Gastroesophageal sphincter (tissue), 4 donors: ENCODE data around the gene BRCC3. TPM values are rescaled to one million over a fixed set of nuclear protein-coding genes. Genes with fewer than 3 reads are reported as not detected.

Experiments
- ATAC-seq: fragments of 150-250 bp; one replicate; pipeline ENCODE4 v1.9.1; 2016; ENCODE audit warnings: mild to moderate bottlenecking, moderate library complexity
- H3K27ac ChIP-seq, 4 donors: fragments of 200-600 bp; sonication (generic) in 3 of 4; 1 replicate in 3 of 4; 2 replicates in 1 of 4; pipeline ENCODE4 v1.5.1; 2016 to 2019
- H3K27me3 ChIP-seq: fragments of 200-600 bp; sonication (generic); one replicate; pipeline ENCODE4 v1.5.1; 2019
- H3K36me3 ChIP-seq, 2 donors: fragments of 200-600 bp; sonication (generic); one replicate each; pipeline ENCODE4 v1.5.1; 2019; ENCODE audit warnings: control low read depth in 1 of 2
- H3K4me1 ChIP-seq, 3 donors: fragments of 200-600 bp; sonication (generic); 1 replicate in 2 of 3; 2 replicates in 1 of 3; pipeline ENCODE4 v1.5.1; 2016 to 2019; ENCODE audit warnings: control low read depth in 2 of 3
- H3K4me3 ChIP-seq, 2 donors: fragments of 200-600 bp; sonication (generic); one replicate each; pipeline ENCODE4 v1.5.1; 2019; ENCODE audit warnings: mild to moderate bottlenecking in 1 of 2, moderate library complexity in 1 of 2
- H3K9me3 ChIP-seq, 3 donors: fragments of 200-600 bp; sonication (generic); one replicate each; pipeline ENCODE4 v1.5.1; 2017 to 2019; ENCODE audit warnings: control low read depth in 2 of 3
- EP300 ChIP-seq: sonication (generic); formaldehyde crosslinking; IDR thresholded peaks from one replicate; pipeline ENCODE4 v1.6.1; 2017; ENCODE audit warnings: antibody characterized with exemption, mild to moderate bottlenecking
- POLR2A ChIP-seq, 2 donors: fragments of 450-650 bp; IDR thresholded peaks; one replicate each; pipeline ENCODE4 v1.6.1; 2017; ENCODE audit warnings: antibody characterized with exemption in 2 of 2, mild to moderate bottlenecking in 2 of 2, moderate library complexity in 1 of 2
- POLR2AphosphoS5 ChIP-seq: sonication (generic); formaldehyde crosslinking; IDR thresholded peaks from one replicate; pipeline ENCODE4 v1.6.1; 2017; ENCODE audit warnings: antibody characterized with exemption
- WGBS, 2 donors: methylation state at CpG; one replicate each; pipeline ENCODE4 v1.1.5; 2018; ENCODE audit warnings: low coverage in 1 of 2; 5-methylcytosine and 5-hydroxymethylcytosine counted together
- total RNA-seq, 4 donors: library from RNA; depleted of rRNA; stranded (reverse); fragments of >200 nt; gene quantifications; one replicate each; pipeline ENCODE4 v1.1.0, GENCODE V29; 2016
- TF ChIP-seq, protein P1 (sequence below), 4 experiments: fragments of 200-600 bp in 2 of 4; fragments of 450-650 bp in 2 of 4; sonication (generic) in 1 of 4; IDR thresholded peaks; one replicate each; pipeline ENCODE4 v1.5.1; 2017 to 2019; ENCODE audit warnings: antibody characterized with exemption in 4 of 4, mild to moderate bottlenecking in 2 of 4, moderate library complexity in 2 of 4

The BRCC3 gene
- total RNA-seq, 4 donors from 2014 or later = 12.3 to 18.6 (median 15.0) TPM

DNA sequence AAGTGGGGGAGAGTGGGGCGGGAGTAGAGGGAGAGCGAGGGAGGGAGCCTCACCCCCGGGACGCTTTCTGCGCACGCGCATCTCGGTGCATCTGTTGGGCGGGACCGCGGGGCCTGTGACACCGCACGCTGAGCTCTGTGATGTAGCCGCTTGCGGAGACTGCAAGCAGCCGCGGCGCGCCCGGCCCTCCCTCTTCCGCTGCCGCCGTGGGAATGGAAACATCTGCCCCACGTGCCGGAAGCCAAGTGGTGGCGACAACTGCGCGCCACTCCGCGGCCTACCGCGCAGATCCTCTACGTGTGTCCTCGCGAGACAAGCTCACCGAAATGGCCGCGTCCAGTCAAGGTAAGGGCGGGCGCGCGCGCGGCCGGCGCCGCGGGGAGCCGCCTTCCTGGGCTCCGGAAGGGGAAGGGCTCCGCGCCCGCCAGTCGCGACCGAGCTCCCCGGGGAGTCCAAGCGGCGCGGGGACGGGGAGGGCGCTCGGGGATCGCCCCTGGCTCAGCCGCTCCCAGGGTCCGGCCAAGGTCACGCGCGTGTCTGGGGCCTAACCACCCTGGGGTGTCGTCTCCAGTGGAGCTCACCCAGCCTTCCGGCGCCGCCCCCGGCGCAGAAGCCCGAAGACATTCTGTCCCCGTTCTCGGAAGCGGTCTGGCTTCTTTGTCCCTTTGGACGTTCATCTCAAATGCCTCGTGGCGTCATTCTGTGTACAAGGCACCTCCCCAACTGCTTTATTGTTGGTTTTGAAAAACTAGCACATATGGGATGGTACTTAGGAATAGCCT is 44.4 kb upstream of the BRCC3 start, which contains the start of gene FUNDC2:
Gene FUNDC2 (plus strand): TSS at position 118 of the 782 bp plus-strand sequence. CDS start 95 bp downstream, at position 213.
- H3K27ac ChIP-seq = peak within 1 kb of the TSS; percentile 79 to 98 (median 96)
- ATAC-seq = peak; percentile 92
- no peaks in the 10 kb centered on the region for H3K36me3 ChIP-seq
- peak within 1 kb of the TSS; percentile 37 to 69 for H3K4me3 ChIP-seq
- no peaks in the 10 kb centered on the region for H3K9me3 ChIP-seq
- peaks cover 0 to 24% (median 0%) of the 10 kb centered on the region in 3 donors for H3K4me1 ChIP-seq
- 1 to 38% methylated on average over 3 to 12 of the region's 82 CpGs for WGBS, 2 donors
- H3K27me3 ChIP-seq = no peaks in the 10 kb centered on the region
- TF ChIP-seq POLR2A (IDR thresholded peaks at IDR 0.05) (peak; percentile 74 to 76), POLR2AphosphoS5 (peak; percentile 59), EP300 (peak; percentile 43)
- TF ChIP-seq, protein P1, sequence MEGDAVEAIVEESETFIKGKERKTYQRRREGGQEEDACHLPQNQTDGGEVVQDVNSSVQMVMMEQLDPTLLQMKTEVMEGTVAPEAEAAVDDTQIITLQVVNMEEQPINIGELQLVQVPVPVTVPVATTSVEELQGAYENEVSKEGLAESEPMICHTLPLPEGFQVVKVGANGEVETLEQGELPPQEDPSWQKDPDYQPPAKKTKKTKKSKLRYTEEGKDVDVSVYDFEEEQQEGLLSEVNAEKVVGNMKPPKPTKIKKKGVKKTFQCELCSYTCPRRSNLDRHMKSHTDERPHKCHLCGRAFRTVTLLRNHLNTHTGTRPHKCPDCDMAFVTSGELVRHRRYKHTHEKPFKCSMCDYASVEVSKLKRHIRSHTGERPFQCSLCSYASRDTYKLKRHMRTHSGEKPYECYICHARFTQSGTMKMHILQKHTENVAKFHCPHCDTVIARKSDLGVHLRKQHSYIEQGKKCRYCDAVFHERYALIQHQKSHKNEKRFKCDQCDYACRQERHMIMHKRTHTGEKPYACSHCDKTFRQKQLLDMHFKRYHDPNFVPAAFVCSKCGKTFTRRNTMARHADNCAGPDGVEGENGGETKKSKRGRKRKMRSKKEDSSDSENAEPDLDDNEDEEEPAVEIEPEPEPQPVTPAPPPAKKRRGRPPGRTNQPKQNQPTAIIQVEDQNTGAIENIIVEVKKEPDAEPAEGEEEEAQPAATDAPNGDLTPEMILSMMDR (IDR thresholded peaks at IDR 0.05) = no peak

DNA sequence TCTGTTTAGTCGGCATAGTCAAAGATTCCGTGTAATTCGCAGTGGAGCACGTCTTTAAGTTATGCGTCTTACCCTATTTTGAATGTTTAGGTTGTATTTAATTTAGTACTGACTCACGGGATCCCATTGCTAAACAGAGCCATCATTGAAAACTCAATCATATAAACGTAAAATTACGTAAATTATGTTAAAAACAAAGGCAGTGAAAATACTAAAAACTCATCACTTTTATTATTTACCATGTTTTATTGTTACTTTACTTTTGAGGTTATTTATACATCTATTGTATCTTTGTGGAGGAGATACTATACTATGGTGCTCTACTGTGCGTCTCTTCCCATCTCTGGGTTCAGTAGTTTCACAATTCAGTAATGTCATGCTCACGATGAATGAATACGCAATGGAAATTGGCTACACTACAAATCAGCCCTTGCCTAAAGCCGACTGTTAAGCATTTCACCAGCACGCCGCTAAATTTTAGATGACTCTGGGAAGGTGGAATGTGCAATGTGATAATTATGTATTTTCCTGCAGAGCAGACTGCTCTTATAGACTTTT is 43.7 kb upstream of the BRCC3 start:
- Histone ChIP-seq H3K4me1 (peaks cover 0 to 24% (median 0%) of the 10 kb centered on the region in 3 donors), H3K36me3 (no peaks in the 10 kb centered on the region), H3K9me3 (no peaks in the 10 kb centered on the region), H3K4me3 (peak overlapping the region; percentile 37 to 69), H3K27ac (peak overlapping the region; percentile 79 to 98 (median 96)), H3K27me3 (no peaks in the 10 kb centered on the region)
- ATAC-seq = peak; percentile 64
- TF ChIP-seq POLR2AphosphoS5 (peak; percentile 90), EP300 (no peak)
- 0 to 41% methylated on average over 13 to 14 of the region's 14 CpGs for WGBS, 2 donors

GRCh38 chrX:155028129-155028528 is 43.2 kb upstream of the BRCC3 start:
- peaks cover 0 to 24% (median 0%) of the 10 kb centered on the region in 3 donors for H3K4me1 ChIP-seq
- no peaks in the 10 kb centered on the region for H3K36me3 ChIP-seq
- no peak for TF ChIP-seq POLR2A (IDR thresholded peaks at IDR 0.05)
- TF ChIP-seq EP300 = no peak
- TF ChIP-seq, protein P1 (IDR thresholded peaks at IDR 0.05) = no peak
- TF ChIP-seq POLR2AphosphoS5 = no peak
- no peak for ATAC-seq
- peak overlapping the region; percentile 79 to 98 (median 96) for H3K27ac ChIP-seq
- H3K27me3 ChIP-seq = no peaks in the 10 kb centered on the region
- WGBS, 2 donors = 15 to 32% methylated on average over 3 of the region's 3 CpGs
- no peaks in the 10 kb centered on the region for H3K9me3 ChIP-seq
- H3K4me3 ChIP-seq = peak overlapping the region; percentile 37 to 69

GRCh38 chrX:155028877-155029291 is 42.4 kb upstream of the BRCC3 start:
- TF ChIP-seq, protein P1 (IDR thresholded peaks at IDR 0.05) = no peak
- no peak for TF ChIP-seq POLR2AphosphoS5
- TF ChIP-seq EP300 = no peak
- no peak for TF ChIP-seq POLR2A (IDR thresholded peaks at IDR 0.05)
- Histone ChIP-seq H3K4me1 (peaks cover 0 to 24% (median 0%) of the 10 kb centered on the region in 3 donors), H3K4me3 (peak overlapping the region in 1 of 2 donors; percentile 69), H3K27me3 (no peaks in the 10 kb centered on the region), H3K9me3 (no peaks in the 10 kb centered on the region), H3K36me3 (peaks cover 0 to 2% of the 10 kb centered on the region in 2 donors), H3K27ac (peak overlapping the region; percentile 79 to 98 (median 96))
- no peak for ATAC-seq
- WGBS, 2 donors = 20 to 71% methylated on average over 1 to 2 of the region's 2 CpGs

GRCh38 chrX:155031657-155032056 is 39.7 kb upstream of the BRCC3 start:
- H3K27me3 ChIP-seq = no peaks in the 10 kb centered on the region
- H3K9me3 ChIP-seq = no peaks in the 10 kb centered on the region
- no peak for ATAC-seq
- H3K36me3 ChIP-seq = peaks cover 0 to 18% of the 10 kb centered on the region in 2 donors
- peak overlapping the region in 1 of 4 donors; percentile 35 for H3K27ac ChIP-seq
- TF ChIP-seq, protein P1 (IDR thresholded peaks at IDR 0.05) = no peak
- no peak for TF ChIP-seq POLR2A (IDR thresholded peaks at IDR 0.05)
- TF ChIP-seq EP300 = no peak
- no peak for TF ChIP-seq POLR2AphosphoS5
- peaks cover 0 to 24% (median 0%) of the 10 kb centered on the region in 3 donors for H3K4me1 ChIP-seq
- H3K4me3 ChIP-seq = no peak overlapping the region
- 83 to 88% methylated on average over 1 to 4 of the region's 5 CpGs for WGBS, 2 donors
